Endodermal cell (in vitro differentiated cells): ENCODE data around the gene GRM7. TPM values are rescaled to one million over a fixed set of nuclear protein-coding genes. Genes with fewer than 3 reads are reported as not detected.

Source experiments
- DNase-seq: peaks from one replicate; pipeline ENCODE4 v3.0.0-alpha.2; 2017
- H3K27ac ChIP-seq: 2 replicates; pipeline ENCODE4 v1.5.1; 2013; ENCODE audit warnings: mild to moderate bottlenecking, low read depth, low read length, moderate library complexity
- H3K27me3 ChIP-seq: 2 replicates; pipeline ENCODE4 v1.6.1; 2013; ENCODE audit warnings: mild to moderate bottlenecking, low read length, moderate library complexity; ENCODE audit not compliant: insufficient read depth, control insufficient read depth, poor library complexity, severe bottlenecking
- H3K36me3 ChIP-seq: 2 replicates; pipeline ENCODE4 v1.7.0; 2013; ENCODE audit warnings: mild to moderate bottlenecking, low read length, moderate library complexity; ENCODE audit not compliant: control insufficient read depth, insufficient read depth
- H3K4me1 ChIP-seq: one replicate; pipeline ENCODE4 v1.7.0; 2013; ENCODE audit warnings: low read length; ENCODE audit not compliant: control insufficient read depth, insufficient read depth
- H3K4me3 ChIP-seq: 2 replicates; pipeline ENCODE4 v1.5.1; 2013; ENCODE audit warnings: mild to moderate bottlenecking, low read length, moderate library complexity
- H3K9ac ChIP-seq: 2 replicates; pipeline ENCODE4 v1.6.1; 2013; ENCODE audit warnings: mild to moderate bottlenecking, low read length, moderate library complexity; ENCODE audit not compliant: poor library complexity, severe bottlenecking; ENCODE audit errors: extremely low read depth
- H3K9me3 ChIP-seq: 2 replicates; pipeline ENCODE4 v1.6.1; 2013; ENCODE audit warnings: mild to moderate bottlenecking, low read length, moderate library complexity; ENCODE audit not compliant: control insufficient read depth
- H3K27ac Mint-ChIP-seq: 2 replicates; pipeline ENCODE4 v1.8.0; 2020; ENCODE audit warnings: mixed read lengths
- H3K27me3 Mint-ChIP-seq: 2 replicates; pipeline ENCODE4 v1.8.0; 2021; ENCODE audit warnings: mild to moderate bottlenecking, mixed read lengths; ENCODE audit not compliant: insufficient read depth
- H3K36me3 Mint-ChIP-seq: 2 replicates; pipeline ENCODE4 v1.8.0; 2020; ENCODE audit warnings: low read depth, mixed read lengths
- H3K4me1 Mint-ChIP-seq: 2 replicates; pipeline ENCODE4 v1.8.0; 2020; ENCODE audit warnings: mixed read lengths
- H3K4me3 Mint-ChIP-seq: 2 replicates; pipeline ENCODE4 v1.8.0; 2020; ENCODE audit warnings: mild to moderate bottlenecking, moderate library complexity, mixed read lengths
- H3K9me3 Mint-ChIP-seq: 2 replicates; pipeline ENCODE4 v1.8.0; 2020; ENCODE audit warnings: mild to moderate bottlenecking, mixed read lengths
- CTCF ChIP-seq: fragments of 200-600 bp; sonication (generic); conservative IDR thresholded peaks from 2 replicates; pipeline ENCODE4 v1.5.0; 2021; ENCODE audit warnings: antibody characterized with exemption, mild to moderate bottlenecking
- WGBS, 2 experiments: methylation state at CpG; one replicate each; pipeline versions ENCODE4 v1.1.5 to v1.1.7; 2013; ENCODE audit warnings: missing lambda C conversion rate in 2 of 2, mixed read lengths in 1 of 2; ENCODE audit not compliant: insufficient coverage in 1 of 2, insufficient read length in 1 of 2; 5-methylcytosine and 5-hydroxymethylcytosine counted together
- total RNA-seq, 2 donors: library from RNA; stranded (reverse); fragmentation: NEBNext Ultra II Directional in 1 of 2; extraction: Animal tissue kit (Norgen Biotek cat#: 25700) in 1 of 2; gene quantifications; 2 replicates in 1 of 2; 3 replicates in 1 of 2; pipeline ENCODE4 v1.2.1, GENCODE V29; 2021

The GRM7 gene
- total RNA-seq, 2 donors from 2014 or later = 0.11 to 0.73 TPM

DNA sequence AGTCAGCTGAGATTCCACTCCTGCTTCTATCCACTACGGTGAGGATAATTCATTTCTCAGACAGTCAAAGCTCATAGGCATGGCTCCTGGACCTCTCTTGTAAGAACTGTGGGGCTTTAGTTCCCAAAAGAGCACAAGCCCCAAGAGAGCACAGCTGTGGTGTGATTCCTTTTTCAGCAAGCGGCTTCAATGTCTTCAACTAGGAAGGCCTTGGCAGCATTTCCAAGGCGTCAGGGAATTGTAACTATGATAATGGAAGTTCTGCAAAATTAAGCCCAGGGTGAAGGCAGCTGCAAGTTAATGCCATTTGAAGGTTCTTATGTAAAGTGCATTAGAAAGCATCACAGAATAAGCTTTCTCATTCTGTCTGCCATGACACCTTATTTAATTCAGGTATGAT, 657.1 kb downstream of the GRM7 start:
- H3K4me1 Mint-ChIP-seq = peaks cover 6% of the 10 kb centered on the region
- no peaks in the 10 kb centered on the region for H3K9me3 ChIP-seq
- H3K27ac Mint-ChIP-seq = no peak overlapping the region
- H3K9me3 Mint-ChIP-seq = no peaks in the 10 kb centered on the region
- H3K9ac ChIP-seq = no peak overlapping the region
- H3K36me3 Mint-ChIP-seq = no peaks in the 10 kb centered on the region
- TF ChIP-seq CTCF = no peak
- H3K27me3 ChIP-seq = no peaks in the 10 kb centered on the region
- H3K27ac ChIP-seq = no peak overlapping the region
- H3K4me3 Mint-ChIP-seq = no peak overlapping the region
- no peak overlapping the region for H3K4me3 ChIP-seq
- no peaks in the 10 kb centered on the region for H3K4me1 ChIP-seq
- H3K27me3 Mint-ChIP-seq = no peaks in the 10 kb centered on the region
- WGBS, 2 experiments = 98 to 100% methylated on average over 1 to 3 of the region's 3 CpGs
- DNase-seq = no peak
- H3K36me3 ChIP-seq = no peaks in the 10 kb centered on the region

DNA sequence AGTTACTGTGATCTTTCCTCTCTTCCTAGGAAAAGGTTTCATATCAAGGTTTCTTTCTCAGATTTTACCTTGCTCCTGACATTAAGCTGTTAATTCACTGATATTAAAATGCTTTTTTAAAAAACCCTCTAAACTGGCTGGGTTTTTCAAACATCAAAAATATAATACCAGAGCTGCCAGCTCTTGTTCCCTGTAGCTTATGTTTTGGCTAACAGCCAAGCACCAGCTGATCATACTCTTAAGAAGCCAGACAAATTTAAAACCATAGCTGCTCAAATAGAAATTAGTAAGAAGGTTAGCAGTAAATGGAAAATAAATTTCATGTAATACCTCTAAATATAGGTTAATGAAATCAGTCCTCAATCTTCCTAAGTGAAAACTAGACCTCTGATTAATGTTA, 657.5 kb downstream of the GRM7 start:
- no peak overlapping the region for H3K27ac Mint-ChIP-seq
- no peaks in the 10 kb centered on the region for H3K27me3 Mint-ChIP-seq
- no peak for TF ChIP-seq CTCF

DNA sequence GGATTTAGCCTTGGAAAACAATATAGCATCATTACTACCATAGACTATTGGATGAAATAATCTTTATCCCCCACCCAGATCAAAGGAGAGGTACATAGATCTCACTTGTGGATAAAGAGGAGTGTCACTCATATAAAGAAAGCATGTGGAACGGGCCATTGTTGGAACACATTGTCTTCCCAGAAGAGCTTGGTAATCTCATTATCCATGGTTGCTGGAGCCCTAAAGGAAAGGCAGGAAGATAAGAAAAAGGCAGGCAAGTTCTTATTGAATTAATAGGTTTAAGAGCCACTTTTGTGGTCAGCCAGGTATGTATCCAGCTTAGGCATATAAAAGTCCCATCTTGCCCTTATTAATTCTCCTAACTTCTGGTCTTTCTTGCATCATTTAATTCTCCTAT, 659.1 kb downstream of the GRM7 start:
- peaks cover 6% of the 10 kb centered on the region for H3K4me1 Mint-ChIP-seq

More for the DNA sequence above, 657.5 kb downstream of the GRM7 start:
- H3K27ac ChIP-seq = no peak overlapping the region
- H3K4me1 ChIP-seq = no peaks in the 10 kb centered on the region
- H3K36me3 ChIP-seq = no peaks in the 10 kb centered on the region
- peaks cover 3% of the 10 kb centered on the region for H3K9me3 Mint-ChIP-seq
- H3K4me1 Mint-ChIP-seq = peaks cover 6% of the 10 kb centered on the region
- H3K4me3 ChIP-seq = no peak overlapping the region
- H3K9ac ChIP-seq = no peak overlapping the region
- no peaks in the 10 kb centered on the region for H3K27me3 ChIP-seq
- no peak for DNase-seq
- H3K9me3 ChIP-seq = no peaks in the 10 kb centered on the region
- no peak overlapping the region for H3K4me3 Mint-ChIP-seq
- no peaks in the 10 kb centered on the region for H3K36me3 Mint-ChIP-seq

More for the DNA sequence above, 659.1 kb downstream of the GRM7 start:
- no peaks in the 10 kb centered on the region for H3K4me1 ChIP-seq
- 70 to 75% methylated on average over 1 of the region's 1 CpG for WGBS, 2 experiments
- H3K27me3 ChIP-seq = no peaks in the 10 kb centered on the region
- H3K36me3 Mint-ChIP-seq = no peaks in the 10 kb centered on the region
- no peak overlapping the region for H3K27ac ChIP-seq
- TF ChIP-seq CTCF = no peak
- no peaks in the 10 kb centered on the region for H3K27me3 Mint-ChIP-seq
- no peaks in the 10 kb centered on the region for H3K36me3 ChIP-seq
- H3K9me3 Mint-ChIP-seq = peaks cover 9% of the 10 kb centered on the region
- no peaks in the 10 kb centered on the region for H3K9me3 ChIP-seq
- no peak overlapping the region for H3K4me3 Mint-ChIP-seq
- no peak overlapping the region for H3K27ac Mint-ChIP-seq
- H3K9ac ChIP-seq = no peak overlapping the region
- H3K4me3 ChIP-seq = no peak overlapping the region
- no peak for DNase-seq
